NCI-H524 treated with DMSO at 0.1 percent for 48 hours (cell line): ENCODE measurements around the gene RNF175.

Experiments
- DNase-seq: peaks from one replicate; lab custom pipeline; 2025; lab: John Stamatoyannopoulos, UW

Gene RNF175

DNA sequence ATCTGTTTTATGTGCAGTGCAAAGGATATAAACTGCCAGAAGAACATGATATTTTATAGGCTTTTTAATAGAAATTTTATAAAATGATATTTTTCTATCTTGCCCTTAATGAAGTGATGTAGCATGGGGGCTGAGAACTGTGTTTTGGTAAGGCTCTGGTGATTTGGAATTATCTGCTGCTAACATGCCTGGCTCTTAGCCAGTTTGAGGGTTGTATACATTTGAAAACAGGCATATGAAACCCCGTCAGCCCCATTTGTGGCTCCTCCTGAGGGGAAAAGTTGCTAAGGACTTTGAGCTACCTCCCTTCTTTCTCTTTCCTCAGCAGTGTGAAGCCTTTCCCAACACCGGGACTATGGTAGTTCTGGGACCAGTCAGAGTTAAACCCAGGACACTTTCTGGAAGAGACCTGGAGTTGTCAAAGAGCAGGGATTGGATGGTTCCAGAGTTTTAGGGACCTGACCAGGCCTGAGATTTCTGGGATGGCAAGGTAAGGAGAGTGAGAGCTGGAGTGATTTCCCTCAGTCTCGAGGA, 24.4 kb upstream of the RNF175 start:
- no peak for DNase-seq

DNA sequence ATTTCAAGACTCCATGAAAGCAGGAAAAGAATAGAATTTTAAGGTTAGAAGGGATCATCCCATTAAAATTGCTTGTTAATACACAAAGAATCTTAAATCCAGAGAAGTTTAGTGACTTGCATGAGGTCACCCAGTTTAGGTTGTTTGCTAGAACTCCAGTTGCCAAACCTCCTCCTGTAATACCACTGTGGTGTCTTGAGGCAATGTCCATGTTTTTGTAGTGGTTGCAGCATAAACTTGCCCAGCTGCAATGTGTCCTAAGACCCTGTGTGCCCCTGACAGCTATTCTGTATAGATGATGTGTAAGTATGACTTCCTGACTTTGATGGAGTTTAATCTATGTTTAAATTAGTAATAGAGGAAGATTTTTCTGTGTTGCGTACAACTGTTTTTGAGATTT, 22.8 kb upstream of the RNF175 start:
- DNase-seq = no peak

DNA sequence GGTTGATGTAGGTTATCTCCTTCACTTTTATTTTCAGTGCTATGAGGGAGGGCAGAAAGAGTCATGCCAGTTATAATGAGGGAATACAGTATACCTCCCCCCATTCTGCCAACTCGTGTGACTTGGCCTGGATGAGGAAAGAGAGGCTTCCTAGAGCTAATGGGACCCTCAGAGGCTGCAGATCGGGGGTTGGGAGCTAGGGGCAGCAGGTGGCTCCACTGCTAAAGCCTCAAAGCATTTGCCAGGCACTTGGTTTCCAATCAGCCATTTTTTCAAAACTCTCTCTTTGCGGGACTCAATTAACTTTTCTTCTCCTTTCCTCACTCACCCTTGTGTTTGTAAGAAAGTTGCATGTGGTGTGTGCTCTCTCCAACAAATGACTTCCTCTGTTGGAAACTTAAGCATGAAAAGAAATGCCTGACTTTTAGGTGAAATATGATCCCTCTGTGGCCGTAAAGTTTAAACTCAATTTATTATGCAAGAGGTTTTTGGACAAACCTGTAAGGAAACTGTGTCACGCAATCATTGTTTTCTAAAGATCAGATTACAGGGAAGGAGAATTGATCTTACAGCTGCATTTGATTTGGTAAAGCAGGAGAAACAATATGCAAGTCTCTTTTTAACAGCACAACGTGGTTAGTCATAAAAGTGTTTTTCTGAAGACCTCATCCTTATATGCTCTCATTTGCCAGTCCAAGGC, 22.0 kb upstream of the RNF175 start:
- DNase-seq = no peak

DNA sequence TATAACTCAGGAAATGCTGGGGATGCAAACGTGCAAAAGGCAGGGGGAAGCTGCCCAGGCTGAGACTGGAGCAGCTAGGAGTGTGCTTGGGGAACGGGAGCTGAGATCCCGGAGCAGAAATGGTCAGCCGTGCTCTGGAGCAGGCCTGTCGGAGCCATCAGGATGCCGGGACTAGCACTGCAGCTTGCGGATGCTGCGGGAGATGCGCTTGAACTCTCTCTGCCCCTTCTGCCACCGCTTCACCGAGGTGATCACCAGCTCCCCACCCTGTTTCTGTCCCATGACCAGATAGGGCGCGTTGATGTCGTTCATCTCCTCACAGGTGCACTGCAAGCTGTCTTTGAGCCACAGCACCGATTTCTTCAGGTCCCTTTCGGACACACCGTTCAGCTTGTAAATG, 21.5 kb upstream of the RNF175 start:
- no peak for DNase-seq

DNA sequence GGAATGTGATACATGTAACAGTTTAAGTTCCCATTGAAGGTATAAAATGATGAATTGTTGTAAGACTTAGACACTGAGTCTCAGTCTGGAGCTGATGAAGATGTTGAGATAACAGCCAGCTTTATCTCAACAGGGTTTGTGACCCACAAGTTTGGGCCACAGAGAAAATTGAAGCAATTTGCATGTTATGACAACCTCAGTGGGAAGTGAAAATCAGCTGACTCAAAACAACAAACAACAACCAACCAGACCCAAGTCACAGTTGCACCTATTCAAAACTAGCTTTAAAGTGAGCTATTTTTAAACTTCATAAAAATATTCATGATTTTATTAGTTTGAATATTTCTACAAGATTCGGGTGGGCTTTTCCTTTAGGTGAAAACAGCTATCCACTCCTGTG, 21.1 kb upstream of the RNF175 start:
- no peak for DNase-seq

DNA sequence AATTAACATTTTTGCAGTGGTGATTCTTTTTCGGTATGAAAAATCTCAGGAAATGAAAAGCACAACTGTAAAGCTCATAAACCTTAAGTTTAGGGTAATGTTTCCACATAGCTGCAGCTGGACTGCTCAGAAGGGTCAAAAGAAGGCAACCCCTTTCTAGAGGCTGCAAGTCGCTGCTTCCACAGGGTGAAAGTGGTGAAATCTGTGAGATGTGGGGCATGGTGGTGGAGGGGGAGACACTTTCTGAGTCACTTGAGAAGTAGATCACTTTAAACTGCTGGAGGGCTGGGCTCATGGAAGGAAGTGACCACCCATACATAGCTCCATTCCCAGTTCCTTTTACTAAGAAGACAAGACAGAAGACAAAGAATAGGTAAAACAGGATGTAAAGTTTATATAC, 20.4 kb upstream of the RNF175 start:
- no peak for DNase-seq

DNA sequence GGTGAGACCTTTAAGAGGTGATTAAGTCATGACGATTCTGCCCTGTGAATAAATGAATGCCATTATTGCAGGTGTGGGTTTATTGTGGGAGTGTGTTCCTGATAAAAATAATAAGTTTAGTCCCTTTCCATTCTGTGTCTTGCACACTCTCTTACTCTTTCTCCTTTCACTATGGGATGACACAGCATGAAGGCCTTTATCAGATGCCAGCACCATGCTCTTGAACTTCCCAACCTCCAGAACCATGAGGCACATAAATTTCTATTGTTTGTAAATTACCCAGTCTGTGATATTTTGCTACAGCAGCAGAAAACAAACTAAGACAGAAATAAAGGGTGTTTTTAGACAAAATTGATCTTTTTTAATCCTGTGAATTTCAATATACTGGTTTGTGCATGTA, 18.6 kb upstream of the RNF175 start:
- no peak for DNase-seq

DNA sequence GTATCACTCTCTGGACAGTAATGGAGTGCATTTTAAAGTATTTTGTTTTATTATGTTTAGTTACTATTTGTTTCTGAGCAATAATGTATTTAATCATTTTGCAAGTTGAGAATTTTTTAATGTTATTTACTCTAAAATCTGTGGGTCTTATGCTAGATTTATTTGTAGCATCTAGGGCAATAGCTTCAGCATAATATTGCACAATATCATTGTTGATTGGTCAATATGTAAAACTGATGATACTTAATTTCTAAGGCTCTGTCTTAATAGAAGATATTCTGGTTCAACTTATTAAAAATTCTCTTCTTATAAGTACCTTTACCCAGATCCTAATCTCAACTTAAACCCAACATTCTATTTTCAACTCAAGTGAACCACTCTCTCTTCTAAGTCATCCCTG, 17.6 kb upstream of the RNF175 start:
- DNase-seq = no peak

DNA sequence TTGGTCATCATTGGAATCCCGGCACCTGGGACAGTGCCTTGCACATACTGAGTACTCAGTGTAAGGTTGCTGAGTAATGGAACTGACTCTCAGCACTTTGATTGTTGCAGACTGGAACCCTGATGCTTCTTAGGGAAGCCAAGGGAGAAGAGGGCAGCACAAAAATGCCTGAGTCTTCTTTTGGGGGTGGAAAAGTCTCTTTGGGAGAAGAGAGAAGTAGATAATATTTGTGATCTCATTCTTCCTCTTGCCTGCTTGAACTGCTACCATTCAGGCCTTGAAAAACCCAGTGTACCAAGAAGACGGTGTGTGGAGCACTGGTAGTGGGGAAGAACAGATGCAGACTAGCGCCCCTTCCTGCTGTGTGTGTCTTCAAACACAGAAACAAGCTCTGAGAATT, 16.8 kb upstream of the RNF175 start:
- DNase-seq = no peak

DNA sequence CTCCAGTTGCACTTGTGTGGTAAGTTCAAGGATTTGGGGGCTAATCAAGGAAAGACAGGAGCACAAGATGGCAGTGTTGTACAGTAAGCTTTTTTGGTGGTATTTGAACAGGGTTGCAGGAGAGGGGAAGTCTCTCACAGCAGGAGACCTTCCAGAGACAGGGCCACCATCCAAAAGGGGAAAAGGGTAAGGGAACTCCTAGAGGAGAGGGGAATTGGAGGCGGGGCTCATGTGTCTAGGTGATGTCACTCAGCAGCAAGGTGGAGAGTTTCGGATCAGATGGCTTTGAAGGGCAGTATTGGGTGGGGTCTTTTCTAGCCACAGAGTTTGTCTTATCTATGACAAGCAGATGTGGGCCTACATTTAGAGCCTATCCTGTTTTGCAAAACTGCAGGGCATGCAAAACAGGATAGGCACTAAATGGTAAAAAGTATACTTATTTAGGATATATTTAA, 13.4 kb upstream of the RNF175 start:
- no peak for DNase-seq

DNA sequence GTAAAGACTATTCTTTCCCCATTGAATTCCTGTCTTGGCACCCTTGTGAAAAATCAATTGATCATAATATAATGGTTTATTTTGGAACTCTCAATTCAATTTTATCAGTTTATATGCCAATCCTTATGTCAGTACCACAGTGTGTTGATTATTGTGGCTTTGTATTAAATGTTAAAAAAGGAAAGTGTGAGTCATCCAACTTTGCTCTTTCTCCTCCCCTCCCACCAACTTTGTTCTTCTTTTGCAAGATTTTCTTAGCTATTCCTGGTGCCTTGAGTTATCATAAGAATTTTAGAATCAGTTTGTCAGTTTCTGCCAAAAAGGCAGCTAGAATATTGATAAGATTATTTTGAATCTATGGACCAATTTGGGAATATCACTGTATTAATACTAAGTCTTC, 11.2 kb upstream of the RNF175 start:
- no peak for DNase-seq

DNA sequence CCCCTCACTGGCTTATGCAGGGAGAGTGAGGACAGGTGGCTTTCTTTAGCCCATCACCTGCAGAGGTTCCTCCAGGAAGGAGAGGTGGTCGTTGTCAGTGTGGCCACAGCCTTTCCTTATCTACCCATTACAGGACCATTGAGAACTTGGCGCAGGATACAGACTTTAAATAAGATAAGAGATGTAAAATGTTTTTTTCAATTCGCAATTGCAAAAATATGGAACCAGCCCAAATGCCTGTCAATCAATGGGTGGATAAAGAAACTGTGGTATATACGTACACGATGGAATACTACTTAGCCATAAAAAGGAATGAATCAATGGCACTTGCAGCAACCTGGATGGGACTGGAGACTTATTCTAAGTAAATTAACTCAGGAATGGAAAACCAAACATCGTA, 6.9 kb upstream of the RNF175 start:
- no peak for DNase-seq

DNA sequence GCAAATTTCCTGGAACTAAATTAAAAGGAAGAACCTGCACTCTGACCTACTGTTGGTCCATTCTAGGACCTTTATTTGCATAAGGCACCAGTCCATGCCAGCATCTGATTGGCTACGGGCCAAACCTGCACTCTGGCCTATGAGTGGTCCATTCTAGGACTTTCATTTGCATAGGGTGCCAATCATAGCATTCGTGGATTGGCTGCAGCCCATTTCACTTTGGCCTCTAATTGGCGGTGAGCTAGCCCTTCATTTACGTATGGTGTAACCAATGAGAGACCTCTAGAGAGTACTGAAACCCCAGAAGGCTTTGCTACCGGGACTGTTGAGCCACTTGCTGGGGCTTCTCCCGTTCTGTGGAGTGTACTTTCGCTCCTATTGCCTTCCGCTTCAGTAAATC, 6.1 kb upstream of the RNF175 start:
- DNase-seq = no peak

DNA sequence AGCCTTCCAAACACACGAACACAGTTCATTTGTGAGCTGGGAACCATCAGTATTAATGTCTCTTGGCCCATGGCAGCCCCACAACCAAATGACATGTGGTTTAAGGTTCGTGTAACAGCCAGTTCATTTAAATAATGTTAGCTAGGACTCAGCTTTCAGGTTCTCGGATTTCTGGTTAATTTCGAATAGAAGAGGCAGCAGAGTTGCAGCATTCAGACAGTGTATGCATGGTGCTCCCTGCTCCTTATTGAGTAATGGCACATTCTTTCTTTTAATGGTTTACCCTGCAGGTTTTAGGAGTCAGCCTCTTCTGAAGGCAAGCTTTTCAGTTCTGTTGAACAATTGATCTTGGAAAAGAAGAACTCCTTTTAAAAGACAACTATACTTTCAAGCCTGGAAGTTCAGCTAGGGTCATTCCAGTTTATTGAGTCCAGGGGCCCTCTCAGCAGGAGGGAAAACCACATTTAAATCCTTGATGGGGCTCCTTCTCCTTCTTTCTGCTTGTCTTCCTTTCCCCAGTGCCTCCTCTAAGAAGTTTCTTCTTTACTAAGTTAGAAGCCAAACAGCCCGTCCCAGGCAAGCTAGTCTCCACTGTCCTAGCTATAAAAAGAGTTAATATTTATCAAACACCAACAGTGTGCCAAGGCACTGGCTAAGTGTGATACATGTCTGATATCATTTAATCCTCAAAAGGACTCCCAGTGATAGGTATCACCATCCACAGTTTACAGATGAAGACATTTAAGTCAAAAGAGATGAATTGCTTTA, 5.0 kb upstream of the RNF175 start:
- no peak for DNase-seq

DNA sequence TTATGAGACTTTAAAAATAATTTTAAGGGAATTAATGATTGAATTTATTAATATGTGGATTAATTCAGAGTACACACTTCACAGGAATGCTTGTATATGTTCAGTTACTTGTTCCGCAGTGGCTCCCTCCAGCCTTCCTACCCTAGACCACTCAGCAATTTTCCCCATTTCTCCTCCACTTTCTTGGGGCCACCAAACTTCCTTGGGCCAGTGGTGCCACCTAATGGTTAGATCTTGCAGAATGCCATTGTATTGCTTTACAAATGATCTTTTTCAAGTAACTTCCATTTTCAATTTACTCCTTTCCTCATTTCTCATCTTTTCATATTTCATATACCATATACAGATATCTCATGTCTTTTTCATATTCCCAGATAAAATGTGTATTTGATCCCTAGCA, 3.6 kb upstream of the RNF175 start:
- DNase-seq = no peak

DNA sequence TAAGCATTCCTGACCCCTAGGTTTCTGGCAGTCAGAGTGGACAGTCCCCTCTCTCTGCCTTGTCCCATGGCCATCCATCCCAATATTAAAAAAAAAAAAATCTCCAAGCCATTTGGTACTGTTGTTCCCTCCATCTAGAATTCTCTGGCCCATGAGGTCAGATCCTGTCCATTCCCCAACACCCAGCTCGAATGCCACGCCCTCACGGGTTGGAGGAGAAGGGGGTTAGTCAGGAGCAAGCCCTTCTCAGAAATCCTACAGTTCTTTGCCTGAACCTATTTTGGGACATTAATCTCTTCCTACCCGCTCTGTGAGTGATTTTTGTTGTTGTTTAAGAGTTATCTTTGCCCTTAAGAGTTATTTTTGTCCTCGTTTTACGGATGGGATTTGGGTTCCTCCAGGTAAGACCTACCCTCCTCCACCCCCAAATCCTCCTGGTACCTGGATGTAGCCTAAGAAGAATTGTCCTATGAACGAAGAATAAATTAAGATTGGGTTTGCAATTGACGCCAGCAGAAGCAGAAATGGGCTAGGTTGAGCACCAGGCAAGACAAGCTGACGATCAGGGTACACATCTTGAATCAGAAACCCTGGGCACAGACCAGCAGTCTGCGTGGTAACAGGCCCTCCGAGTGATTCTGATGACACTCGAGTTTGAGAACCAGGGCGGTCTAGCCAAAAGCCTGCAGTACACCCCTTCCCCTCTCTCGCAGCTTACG, 977 bp downstream of the RNF175 start:
- no peak for DNase-seq

DNA sequence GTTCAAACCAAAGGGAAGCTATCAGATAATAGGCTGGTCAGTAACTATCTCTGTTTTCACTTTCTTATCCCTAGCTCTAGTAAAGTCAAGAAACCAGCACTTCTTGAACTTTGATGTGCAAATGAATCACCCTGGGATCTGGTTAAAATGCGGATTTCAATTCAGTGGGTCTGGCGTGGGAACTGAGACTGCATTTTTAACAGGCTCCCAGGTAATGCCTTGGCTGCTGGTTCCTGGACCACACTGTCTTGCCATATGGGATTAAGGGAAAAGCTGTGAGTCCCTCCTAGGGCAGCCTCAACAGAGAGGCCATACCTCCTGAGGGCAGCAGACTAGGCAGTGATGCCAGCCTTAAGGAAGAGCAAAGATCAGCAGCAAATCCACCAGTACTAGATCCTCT, 1.7 kb downstream of the RNF175 start:
- DNase-seq = no peak

DNA sequence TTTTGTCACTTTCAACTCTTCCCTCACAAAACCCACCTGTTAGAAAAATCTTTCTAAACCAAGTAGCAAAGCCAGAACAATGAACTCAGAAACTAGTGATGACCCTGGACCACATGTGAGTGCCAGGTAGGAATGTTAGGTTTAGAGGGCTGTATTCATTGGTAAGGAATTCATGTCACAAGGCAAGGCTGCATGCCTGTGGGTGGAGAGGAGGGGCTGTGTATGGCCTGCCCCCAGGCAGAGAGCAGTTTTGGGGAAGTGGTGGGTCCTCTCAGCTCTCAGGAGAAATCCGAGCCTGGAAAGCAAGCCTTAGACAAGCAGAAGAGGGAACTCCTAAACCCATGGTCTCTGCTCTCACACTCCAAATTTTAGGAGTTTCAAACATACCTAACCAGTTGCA, 2.4 kb downstream of the RNF175 start:
- no peak for DNase-seq

DNA sequence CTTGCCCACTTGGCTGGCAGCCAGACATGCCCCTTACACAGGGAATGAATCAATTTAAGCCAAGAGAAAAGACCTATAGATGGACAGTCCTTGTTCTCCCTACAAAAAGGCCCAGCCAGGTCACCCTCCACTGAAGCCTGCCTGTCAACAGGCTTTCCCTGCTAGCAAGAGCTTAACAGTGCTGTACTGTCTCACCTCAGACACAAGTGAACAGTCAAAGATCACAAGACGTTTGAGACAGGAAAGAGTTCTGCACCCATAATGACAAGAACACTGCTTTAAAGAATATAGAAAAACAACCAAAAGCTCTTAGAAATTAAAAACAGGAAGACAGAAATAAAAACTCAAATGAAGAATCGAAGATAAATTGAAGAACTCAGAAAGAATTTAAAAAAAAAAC, 4.6 kb downstream of the RNF175 start:
- no peak for DNase-seq

DNA sequence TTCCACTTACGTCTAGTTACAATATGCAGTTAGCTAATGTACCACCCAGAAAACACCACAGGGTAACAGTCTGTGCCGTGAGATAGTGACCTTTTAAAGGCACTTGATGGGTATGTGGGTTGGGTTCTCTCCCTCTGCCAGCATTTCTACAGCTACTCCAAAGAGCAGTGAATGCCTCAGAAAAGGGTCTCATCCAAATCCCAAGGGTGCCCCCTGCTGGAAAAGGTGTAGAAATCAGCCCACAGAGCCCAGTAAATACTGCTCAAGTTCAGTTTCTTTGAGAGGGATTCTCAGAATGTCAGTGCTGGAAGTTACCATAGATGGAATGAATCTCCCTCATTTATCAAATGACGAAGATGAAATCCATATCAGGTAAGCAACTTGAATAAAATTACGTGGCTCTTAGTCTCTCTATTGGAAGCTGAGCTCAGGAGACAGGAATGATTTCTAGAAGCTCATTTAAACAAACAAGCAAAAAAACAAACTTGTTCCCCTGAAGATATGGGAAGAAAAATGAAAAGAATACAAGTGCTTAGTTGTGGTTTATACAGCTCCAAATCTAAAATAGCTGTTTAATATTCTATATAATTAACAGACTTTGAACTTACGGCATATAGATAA, 9.5 kb downstream of the RNF175 start:
- no peak for DNase-seq

DNA sequence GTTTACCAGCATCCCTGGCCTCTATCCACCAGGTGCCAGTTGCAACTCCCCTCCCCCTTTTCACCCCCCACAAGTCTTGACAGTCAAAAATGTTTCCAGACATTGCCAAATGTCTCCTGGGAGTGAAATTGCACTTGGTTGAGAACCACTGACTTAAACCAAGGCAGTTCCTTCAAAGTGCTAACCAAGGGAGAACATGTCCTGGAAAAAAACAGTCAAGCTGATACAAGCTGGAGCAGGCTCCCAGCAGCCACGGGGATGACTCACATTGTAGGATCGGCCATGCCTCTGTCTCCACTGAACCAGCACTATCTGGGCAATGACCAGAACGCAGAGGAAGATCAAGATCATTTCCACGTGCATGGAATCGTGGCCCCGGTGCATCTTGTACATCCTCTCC, 11.4 kb downstream of the RNF175 start:
- DNase-seq = no peak

DNA sequence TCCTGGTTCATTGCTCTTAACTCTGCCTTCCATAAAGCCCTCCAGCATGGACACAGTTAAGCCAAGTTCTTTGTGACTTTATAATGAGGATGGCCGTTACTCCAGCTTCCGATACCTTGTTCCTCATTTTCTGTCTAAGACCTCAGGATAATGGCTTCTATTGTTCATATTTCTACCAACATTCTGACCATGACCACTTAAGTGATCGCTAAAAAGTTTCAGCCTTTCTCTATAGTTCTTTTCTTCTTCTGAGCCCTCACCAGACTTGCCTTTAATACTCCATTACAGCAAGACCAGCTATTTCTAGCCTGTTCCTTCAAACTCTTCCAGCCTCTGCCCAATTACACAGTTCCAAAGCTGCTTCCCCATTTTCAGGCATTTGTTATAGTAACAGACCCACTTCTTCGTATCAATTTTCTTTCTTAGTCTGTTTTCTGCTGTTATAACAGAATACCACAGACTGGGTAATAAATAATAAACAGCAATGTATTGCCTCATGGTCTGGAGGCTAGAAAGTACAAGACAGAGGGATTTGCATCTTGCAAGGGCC, 12.3 kb downstream of the RNF175 start:
- DNase-seq = no peak
